CD4-positive, alpha-beta T cell (primary cell): ENCODE results near the gene STX4. TPM values are rescaled to one million over a fixed set of nuclear protein-coding genes. Genes with fewer than 3 reads are reported as not detected.

Experiments used
- ATAC-seq: fragments of 200-7000 bp; cut with Tn5 transposase; one replicate; pipeline ENCODE4 v1.10.0; 2022; ENCODE audit warnings: mild to moderate bottlenecking; ENCODE audit not compliant: poor library complexity
- CTCF ChIA-PET: fragments of 350-600 bp; sonication (Branson Sonifier 250); formaldehyde crosslinking; loops from one replicate; lab custom pipeline; 2021; ENCODE audit warnings: antibody characterized with exemption, inconsistent platforms; lab: Charles Lee
- POLR2A ChIA-PET: fragments of 350-600 bp; sonication (Branson Sonifier 250); formaldehyde crosslinking; loops from one replicate; lab custom pipeline; 2021; ENCODE audit warnings: antibody characterized with exemption, inconsistent platforms; lab: Charles Lee
- DNase-seq, 14 experiments: peaks; one replicate each; pipeline ENCODE4 v3.0.0-alpha.2; 2013 to 2020; ENCODE audit warnings: mixed read lengths in 2 of 14
- H3K27ac ChIP-seq, 2 donors: one replicate each; pipeline versions ENCODE4 v1.5.1 to v1.7.0; 2013; ENCODE audit warnings: low read length in 2 of 2, low read depth in 1 of 2, mild to moderate bottlenecking in 1 of 2
- H3K27me3 ChIP-seq, 2 experiments: 1 replicate in 1 of 2; 2 replicates in 1 of 2; pipeline versions ENCODE4 v1.6.1 to v1.7.0; 2013; ENCODE audit warnings: low read length in 2 of 2, control low read depth in 1 of 2, mild to moderate bottlenecking in 1 of 2, moderate library complexity in 1 of 2; ENCODE audit not compliant: insufficient read depth in 2 of 2, control insufficient read depth in 1 of 2
- H3K36me3 ChIP-seq: one replicate; pipeline ENCODE4 v1.6.1; 2013; ENCODE audit warnings: low read length, control low read depth; ENCODE audit not compliant: insufficient read depth
- H3K4me1 ChIP-seq: one replicate; pipeline ENCODE4 v1.6.1; 2013; ENCODE audit warnings: low read length, control low read depth; ENCODE audit not compliant: insufficient read depth
- H3K4me3 ChIP-seq: one replicate; pipeline ENCODE4 v1.5.1; 2013; ENCODE audit warnings: mild to moderate bottlenecking, low read length, moderate library complexity
- H3K9me3 ChIP-seq, 2 experiments: 1 replicate in 1 of 2; 2 replicates in 1 of 2; pipeline versions ENCODE4 v1.6.1 to v1.7.0; 2013; ENCODE audit warnings: low read length in 2 of 2, mild to moderate bottlenecking in 2 of 2, control low read depth in 1 of 2, moderate library complexity in 1 of 2; ENCODE audit not compliant: control insufficient read depth in 1 of 2, insufficient read depth in 1 of 2
- H3K27ac Mint-ChIP-seq: one replicate; pipeline ENCODE4 v1.8.0; 2020; ENCODE audit warnings: mixed read lengths
- H3K27me3 Mint-ChIP-seq: one replicate; pipeline ENCODE4 v1.8.0; 2021; ENCODE audit warnings: mixed read lengths
- H3K36me3 Mint-ChIP-seq: one replicate; pipeline ENCODE4 v1.8.0; 2021; ENCODE audit warnings: low read depth, mixed read lengths
- H3K4me1 Mint-ChIP-seq: one replicate; pipeline ENCODE4 v1.8.0; 2021; ENCODE audit warnings: low read depth, mixed read lengths
- H3K4me3 Mint-ChIP-seq: one replicate; pipeline ENCODE4 v1.8.0; 2020; ENCODE audit warnings: mild to moderate bottlenecking, mixed read lengths
- H3K9me3 Mint-ChIP-seq: one replicate; pipeline ENCODE4 v1.8.0; 2020; ENCODE audit warnings: mixed read lengths
- intact Hi-C, 2 experiments: fragments of 100-400 bp; cut with DNase I in 1 of 2; cut with micrococcal nuclease in 1 of 2; formaldehyde crosslinking; loops; one replicate each; pipeline versions ENCODE4 v1.15.1 to v1.9.0; 2023 to 2025; cut with DNase I, micrococcal nuclease
- total RNA-seq, 174 experiments: library from RNA in 2 of 174; stranded (reverse) in 2 of 174; gene quantifications; one replicate each; pipeline ENCODE4 v1.2.3 and lab custom pipeline; 2021 to 2026
- TF ChIP-seq, protein P1 (sequence below): fragments of 200-600 bp; IDR thresholded peaks from one replicate; pipeline ENCODE4 v1.8.0; 2022; ENCODE audit warnings: antibody characterized with exemption, mild to moderate bottlenecking

Gene STX4
- total RNA-seq, 2 experiments from 2014 or later: 54.1 to 55.2 TPM

GRCh38 chr16:31031276-31031675 is 2.1 kb upstream of the STX4 start:
- no peak for ATAC-seq

GRCh38 chr16:31033709-31034492 is 543 bp downstream of the STX4 start:
- ChIA-PET CTCF (interaction anchor here (1.1 to 2.4 kb wide), 4 partner anchors 40 to 108 kb away, joined by 3 to 6 read pairs (median 4); partner anchors contain the start of genes HSD3B7, ZNF646 and ZNF668), POLR2A (interaction anchor here (0.6 to 4.7 kb wide), 8 partner anchors 34 to 426 kb away, joined by 3 to 41 read pairs (median 4); partner anchors contain the start of genes ARMC5, FUS, KAT8 and ZNF646)
- Mint-ChIP-seq H3K36me3 (peaks cover 37% of the 10 kb centered on the region), H3K9me3 (no peaks in the 10 kb centered on the region), H3K27ac (peak overlapping the region; percentile 83), H3K4me1 (peaks cover 27% of the 10 kb centered on the region), H3K4me3 (peak overlapping the region; percentile 97), H3K27me3 (no peaks in the 10 kb centered on the region)
- Histone ChIP-seq H3K27ac (peak overlapping the region; percentile 93 to 96), H3K4me3 (peak overlapping the region; percentile 95), H3K27me3 (no peaks in the 10 kb centered on the region), H3K9me3 (no peaks in the 10 kb centered on the region), H3K36me3 (peaks cover 36% of the 10 kb centered on the region), H3K4me1 (peaks cover 26% of the 10 kb centered on the region)
- TF ChIP-seq, protein P1, sequence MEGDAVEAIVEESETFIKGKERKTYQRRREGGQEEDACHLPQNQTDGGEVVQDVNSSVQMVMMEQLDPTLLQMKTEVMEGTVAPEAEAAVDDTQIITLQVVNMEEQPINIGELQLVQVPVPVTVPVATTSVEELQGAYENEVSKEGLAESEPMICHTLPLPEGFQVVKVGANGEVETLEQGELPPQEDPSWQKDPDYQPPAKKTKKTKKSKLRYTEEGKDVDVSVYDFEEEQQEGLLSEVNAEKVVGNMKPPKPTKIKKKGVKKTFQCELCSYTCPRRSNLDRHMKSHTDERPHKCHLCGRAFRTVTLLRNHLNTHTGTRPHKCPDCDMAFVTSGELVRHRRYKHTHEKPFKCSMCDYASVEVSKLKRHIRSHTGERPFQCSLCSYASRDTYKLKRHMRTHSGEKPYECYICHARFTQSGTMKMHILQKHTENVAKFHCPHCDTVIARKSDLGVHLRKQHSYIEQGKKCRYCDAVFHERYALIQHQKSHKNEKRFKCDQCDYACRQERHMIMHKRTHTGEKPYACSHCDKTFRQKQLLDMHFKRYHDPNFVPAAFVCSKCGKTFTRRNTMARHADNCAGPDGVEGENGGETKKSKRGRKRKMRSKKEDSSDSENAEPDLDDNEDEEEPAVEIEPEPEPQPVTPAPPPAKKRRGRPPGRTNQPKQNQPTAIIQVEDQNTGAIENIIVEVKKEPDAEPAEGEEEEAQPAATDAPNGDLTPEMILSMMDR: no peak
- intact Hi-C loops: loop anchor here (1.0 to 5.0 kb wide), 9 partner anchors 37 to 148 kb away; partner anchors contain the start of genes FBXL19 (in 1 of the 2), FUS (in 1 of the 2), HSD3B7 (in 1 of the 2) and SETD1A (in 1 of the 2)
- peak; percentile 76 to 93 (median 84) for DNase-seq
- ATAC-seq: peak; percentile 43

More at GRCh38 chr16:31031276-31031675, 2.1 kb upstream of the STX4 start:
- Mint-ChIP-seq H3K4me3 (peak overlapping the region; percentile 97), H3K4me1 (peaks cover 23% of the 10 kb centered on the region), H3K27me3 (no peaks in the 10 kb centered on the region), H3K27ac (peak overlapping the region; percentile 83), H3K36me3 (peaks cover 19% of the 10 kb centered on the region), H3K9me3 (no peaks in the 10 kb centered on the region)
- CTCF ChIA-PET: no interaction called here
- Histone ChIP-seq H3K9me3 (no peaks in the 10 kb centered on the region), H3K27me3 (no peaks in the 10 kb centered on the region), H3K27ac (no peak overlapping the region), H3K4me3 (no peak overlapping the region), H3K36me3 (peaks cover 19% of the 10 kb centered on the region), H3K4me1 (peaks cover 26% of the 10 kb centered on the region)
- POLR2A ChIA-PET: no interaction called here
- TF ChIP-seq, protein P1: no peak
- no peak for DNase-seq
- intact Hi-C loops: loop anchor here in 1 of 2 experiments (2.0 to 5.0 kb wide), 2 partner anchors 106 to 151 kb away; partner anchors contain the start of gene FUS

DNA sequence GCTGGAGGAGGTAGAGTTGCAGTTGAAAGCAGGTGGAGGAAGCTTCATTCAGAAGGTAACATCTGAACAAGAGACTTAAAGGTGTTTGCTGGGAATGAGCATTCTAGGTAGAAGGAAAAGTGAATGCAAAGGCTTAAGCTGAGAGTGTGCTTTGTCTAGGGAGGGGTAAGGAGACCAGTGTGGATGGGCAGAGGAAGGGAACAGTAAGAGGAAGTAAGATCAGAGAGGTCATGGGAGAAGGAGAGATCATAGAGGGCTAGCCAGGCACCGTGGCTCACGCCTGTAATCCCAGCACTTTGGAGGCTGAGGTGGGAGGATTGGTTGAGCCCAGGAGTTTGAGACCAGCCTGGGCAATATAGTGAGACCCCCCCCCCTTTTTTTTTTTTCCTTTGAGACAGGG is 3.3 kb downstream of the STX4 start:
- Mint-ChIP-seq H3K36me3 (peaks cover 59% of the 10 kb centered on the region), H3K27ac (no peak overlapping the region), H3K27me3 (no peaks in the 10 kb centered on the region), H3K4me1 (peaks cover 26% of the 10 kb centered on the region), H3K4me3 (peak overlapping the region; percentile 13), H3K9me3 (no peaks in the 10 kb centered on the region)
- TF ChIP-seq, protein P1: no peak
- CTCF ChIA-PET: no interaction called here
- no peak for ATAC-seq
- Histone ChIP-seq H3K4me3 (no peak overlapping the region), H3K9me3 (no peaks in the 10 kb centered on the region), H3K27ac (no peak overlapping the region), H3K36me3 (peaks cover 50% of the 10 kb centered on the region), H3K27me3 (no peaks in the 10 kb centered on the region), H3K4me1 (peaks cover 26% of the 10 kb centered on the region)
- POLR2A ChIA-PET: interaction anchor here (4.7 kb wide), 1 partner anchor 37 kb away, joined by 41 read pairs; the partner anchor contains the start of genes ZNF646 and ZNF668
- intact Hi-C loops: no loop called here
- DNase-seq: no peak
